22Rv1 (cell line): Measurements from ENCODE around the gene FUZ.

Experiments
- ZFX ChIP-seq: fragments of 450-650 bp; IDR thresholded peaks from 2 replicates; pipeline ENCODE4 v1.6.1; 2017; ENCODE audit warnings: antibody characterized with exemption, borderline replicate concordance
- TF ChIP-seq, protein P1 (sequence below): fragments of 450-650 bp; IDR thresholded peaks from 2 replicates; pipeline ENCODE4 v1.5.1; 2017; ENCODE audit warnings: mild to moderate bottlenecking

DNA sequence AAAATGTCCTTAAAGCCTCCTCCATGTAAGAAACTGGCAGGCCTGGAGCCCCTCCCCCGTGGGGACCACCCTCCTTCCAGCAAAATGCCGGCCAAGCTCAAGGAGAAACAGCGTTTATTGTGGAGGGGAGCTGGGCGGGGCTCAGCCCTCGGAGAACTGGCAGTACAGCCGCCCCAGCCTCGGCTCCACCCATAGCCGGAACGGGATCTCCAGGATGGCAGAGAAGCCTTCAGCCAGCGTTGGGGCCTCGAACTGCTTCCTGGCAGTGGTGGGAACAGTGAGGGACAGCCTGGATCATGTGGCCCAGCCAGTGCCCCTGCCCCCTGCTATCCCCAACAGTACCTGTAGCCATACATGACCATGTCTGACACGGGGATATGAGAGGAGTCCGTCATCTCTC lies 48.0 kb upstream of the FUZ start:
- TF ChIP-seq, protein P1, sequence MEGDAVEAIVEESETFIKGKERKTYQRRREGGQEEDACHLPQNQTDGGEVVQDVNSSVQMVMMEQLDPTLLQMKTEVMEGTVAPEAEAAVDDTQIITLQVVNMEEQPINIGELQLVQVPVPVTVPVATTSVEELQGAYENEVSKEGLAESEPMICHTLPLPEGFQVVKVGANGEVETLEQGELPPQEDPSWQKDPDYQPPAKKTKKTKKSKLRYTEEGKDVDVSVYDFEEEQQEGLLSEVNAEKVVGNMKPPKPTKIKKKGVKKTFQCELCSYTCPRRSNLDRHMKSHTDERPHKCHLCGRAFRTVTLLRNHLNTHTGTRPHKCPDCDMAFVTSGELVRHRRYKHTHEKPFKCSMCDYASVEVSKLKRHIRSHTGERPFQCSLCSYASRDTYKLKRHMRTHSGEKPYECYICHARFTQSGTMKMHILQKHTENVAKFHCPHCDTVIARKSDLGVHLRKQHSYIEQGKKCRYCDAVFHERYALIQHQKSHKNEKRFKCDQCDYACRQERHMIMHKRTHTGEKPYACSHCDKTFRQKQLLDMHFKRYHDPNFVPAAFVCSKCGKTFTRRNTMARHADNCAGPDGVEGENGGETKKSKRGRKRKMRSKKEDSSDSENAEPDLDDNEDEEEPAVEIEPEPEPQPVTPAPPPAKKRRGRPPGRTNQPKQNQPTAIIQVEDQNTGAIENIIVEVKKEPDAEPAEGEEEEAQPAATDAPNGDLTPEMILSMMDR: no peak
- no peak for TF ChIP-seq ZFX
